WTC11 (cell line): ENCODE results near the gene TOMM7.

Experiments used
- CTCF ChIP-seq: fragments of 200-600 bp; IDR thresholded peaks from 2 replicates; pipeline ENCODE4 v1.8.0; 2022; ENCODE audit warnings: antibody characterized with exemption
- E2F1 ChIP-seq: sonication (generic); formaldehyde crosslinking; IDR thresholded peaks from 2 replicates; pipeline ENCODE4 v1.8.0; 2022; ENCODE audit warnings: mild to moderate bottlenecking, missing genetic modification reagents
- FOXP1 ChIP-seq: sonication (generic); formaldehyde crosslinking; IDR thresholded peaks from 2 replicates; pipeline ENCODE4 v1.8.0; 2022; ENCODE audit warnings: missing genetic modification reagents, mild to moderate bottlenecking, moderate library complexity, borderline replicate concordance
- GABPB1 ChIP-seq: sonication (generic); formaldehyde crosslinking; IDR thresholded peaks from 2 replicates; pipeline ENCODE4 v1.8.1; 2023; ENCODE audit warnings: mild to moderate bottlenecking, missing genetic modification reagents
- MAX ChIP-seq: sonication (generic); formaldehyde crosslinking; IDR thresholded peaks from 2 replicates; pipeline ENCODE4 v1.8.0; 2022; ENCODE audit warnings: mild to moderate bottlenecking, missing genetic modification reagents
- NR2C2 ChIP-seq: sonication (generic); formaldehyde crosslinking; IDR thresholded peaks from 2 replicates; pipeline ENCODE4 v1.8.0; 2022; ENCODE audit warnings: mild to moderate bottlenecking, missing genetic modification reagents
- PREB ChIP-seq: sonication (generic); formaldehyde crosslinking; IDR thresholded peaks from 2 replicates; pipeline ENCODE4 v1.8.1; 2022; ENCODE audit warnings: mild to moderate bottlenecking, missing genetic modification reagents, moderate library complexity, borderline replicate concordance
- SMAD3 ChIP-seq: sonication (generic); formaldehyde crosslinking; IDR thresholded peaks from 2 replicates; pipeline ENCODE4 v1.8.0; 2022; ENCODE audit warnings: missing genetic modification reagents, mild to moderate bottlenecking, borderline replicate concordance
- SP1 ChIP-seq: sonication (generic); formaldehyde crosslinking; conservative IDR thresholded peaks from 2 replicates; pipeline ENCODE4 v1.8.1; 2022; ENCODE audit warnings: missing genetic modification reagents
- ZNF138 ChIP-seq: sonication (generic); formaldehyde crosslinking; conservative IDR thresholded peaks from 2 replicates; pipeline ENCODE4 v1.8.1; 2022; ENCODE audit warnings: mild to moderate bottlenecking, moderate library complexity, missing genetic modification reagents
- ZNF263 ChIP-seq: sonication (generic); formaldehyde crosslinking; IDR thresholded peaks from 2 replicates; pipeline ENCODE4 v1.8.1; 2022; ENCODE audit warnings: low read depth, mild to moderate bottlenecking, moderate library complexity, missing genetic modification reagents
- ZNF416 ChIP-seq: fragments of 250-450 bp; sonication (Bioruptor Pico); IDR thresholded peaks from 2 replicates; pipeline ENCODE4 v1.9.0; 2021; ENCODE audit warnings: mild to moderate bottlenecking, inconsistent platforms

- TF ChIP-seq CTCF (no peak), SP1 (no peak), ZNF263 (CRISPR knock-in tag) (no peak), NR2C2 (CRISPR knock-in tag) (no peak), E2F1 (no peak), SMAD3 (CRISPR knock-in tag) (no peak), ZNF138 (no peak), ZNF416 (CRISPR knock-in tag) (no peak), PREB (CRISPR knock-in tag) (no peak), MAX (no peak), GABPB1 (CRISPR knock-in tag) (no peak), FOXP1 (CRISPR knock-in tag) (no peak)
Observed at GRCh38 chr7:22812353-22812752, 10.3 kb downstream of the TOMM7 start.
